Choroid plexus epithelial cell (primary cell): ENCODE results near the gene TMEM8B.

ENCODE experiments used
- DNase-seq: peaks from one replicate; pipeline ENCODE4 v3.0.0-alpha.2; 2010; ENCODE audit warnings: low read depth
- H3K4me3 ChIP-seq: 2 replicates; pipeline ENCODE4 v1.5.1; 2011; ENCODE audit warnings: low read depth, mild to moderate bottlenecking, control low read depth, low read length, moderate library complexity
- TF ChIP-seq, protein P1 (sequence below): conservative IDR thresholded peaks from 2 replicates; pipeline ENCODE4 v1.5.1; 2011; ENCODE audit warnings: low read depth, mild to moderate bottlenecking, control low read depth, inconsistent platforms, low read length, moderate library complexity

TMEM8B gene

DNA sequence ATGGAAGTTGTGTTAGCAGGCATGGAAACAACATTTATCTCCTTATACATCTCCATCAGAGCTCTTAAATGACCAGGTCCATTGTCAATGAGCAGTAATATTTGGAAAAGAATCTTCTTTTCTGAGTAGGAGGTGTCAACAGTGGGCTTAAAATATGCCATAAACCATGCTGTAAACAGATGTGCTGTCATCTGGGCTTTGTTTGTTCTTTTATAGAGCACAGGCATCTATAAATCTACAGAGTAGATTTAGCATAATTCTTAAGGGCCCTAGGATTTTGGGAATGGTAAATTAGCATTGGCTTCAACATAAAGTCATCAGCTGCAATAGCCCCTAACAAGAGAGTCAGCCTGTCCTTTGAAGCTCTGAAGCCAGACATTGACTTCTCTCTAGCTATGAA, 69.3 kb downstream of the TMEM8B start:
- no peak overlapping the region for H3K4me3 ChIP-seq
- TF ChIP-seq, protein P1, sequence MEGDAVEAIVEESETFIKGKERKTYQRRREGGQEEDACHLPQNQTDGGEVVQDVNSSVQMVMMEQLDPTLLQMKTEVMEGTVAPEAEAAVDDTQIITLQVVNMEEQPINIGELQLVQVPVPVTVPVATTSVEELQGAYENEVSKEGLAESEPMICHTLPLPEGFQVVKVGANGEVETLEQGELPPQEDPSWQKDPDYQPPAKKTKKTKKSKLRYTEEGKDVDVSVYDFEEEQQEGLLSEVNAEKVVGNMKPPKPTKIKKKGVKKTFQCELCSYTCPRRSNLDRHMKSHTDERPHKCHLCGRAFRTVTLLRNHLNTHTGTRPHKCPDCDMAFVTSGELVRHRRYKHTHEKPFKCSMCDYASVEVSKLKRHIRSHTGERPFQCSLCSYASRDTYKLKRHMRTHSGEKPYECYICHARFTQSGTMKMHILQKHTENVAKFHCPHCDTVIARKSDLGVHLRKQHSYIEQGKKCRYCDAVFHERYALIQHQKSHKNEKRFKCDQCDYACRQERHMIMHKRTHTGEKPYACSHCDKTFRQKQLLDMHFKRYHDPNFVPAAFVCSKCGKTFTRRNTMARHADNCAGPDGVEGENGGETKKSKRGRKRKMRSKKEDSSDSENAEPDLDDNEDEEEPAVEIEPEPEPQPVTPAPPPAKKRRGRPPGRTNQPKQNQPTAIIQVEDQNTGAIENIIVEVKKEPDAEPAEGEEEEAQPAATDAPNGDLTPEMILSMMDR = no peak
- no peak for DNase-seq

GRCh38 chr9:35899021-35899420, 70.0 kb downstream of the TMEM8B start:
- H3K4me3 ChIP-seq = no peak overlapping the region
- no peak for DNase-seq
- TF ChIP-seq, protein P1 = no peak

- H3K4me3 ChIP-seq = no peak overlapping the region
- DNase-seq = peak; percentile 79
- TF ChIP-seq, protein P1 = peak; percentile 59
These were observed 74.0 kb downstream of the TMEM8B start for GRCh38 chr9:35903049-35903448.

GRCh38 chr9:35904338-35904737, 75.3 kb downstream of the TMEM8B start:
- no peak overlapping the region for H3K4me3 ChIP-seq
- DNase-seq = no peak
- TF ChIP-seq, protein P1 = no peak

DNA sequence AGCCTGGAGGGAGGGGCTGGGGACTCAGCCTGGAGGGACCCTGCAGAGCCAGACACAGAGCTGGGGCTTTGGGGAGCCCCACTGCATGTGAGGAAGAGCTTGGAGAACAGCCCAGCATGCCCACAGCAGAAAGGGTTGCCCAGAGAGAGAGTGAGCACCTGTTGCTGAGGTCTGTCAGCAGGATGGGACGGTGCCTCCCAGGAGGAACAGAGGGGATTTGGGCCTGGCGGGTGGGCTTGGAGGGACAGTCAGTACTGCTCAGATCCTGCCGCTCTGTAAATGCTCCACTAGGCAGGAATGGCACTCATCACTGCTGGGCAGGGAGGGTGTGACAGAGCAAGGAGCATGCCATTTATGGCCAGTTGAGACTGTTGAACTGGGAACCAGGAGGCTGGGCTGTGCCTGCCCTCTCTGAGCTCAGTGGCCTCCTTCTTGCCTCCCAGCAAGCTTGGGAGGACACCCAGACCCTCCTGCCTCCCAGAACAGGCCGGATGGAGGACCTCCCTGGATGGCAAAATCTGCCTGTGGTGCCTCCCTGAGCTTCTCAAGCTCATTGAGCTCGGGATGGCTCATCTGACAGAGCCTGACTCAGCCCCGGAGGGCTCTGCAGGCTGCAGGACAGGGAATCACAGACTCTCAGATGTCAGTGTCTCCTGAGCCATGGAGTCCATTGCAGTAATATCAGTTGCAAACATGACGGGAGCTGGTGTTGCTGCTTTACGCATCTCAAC, 76.2 kb downstream of the TMEM8B start:
- H3K4me3 ChIP-seq = no peak overlapping the region
- TF ChIP-seq, protein P1 = no peak
- DNase-seq = no peak

DNA sequence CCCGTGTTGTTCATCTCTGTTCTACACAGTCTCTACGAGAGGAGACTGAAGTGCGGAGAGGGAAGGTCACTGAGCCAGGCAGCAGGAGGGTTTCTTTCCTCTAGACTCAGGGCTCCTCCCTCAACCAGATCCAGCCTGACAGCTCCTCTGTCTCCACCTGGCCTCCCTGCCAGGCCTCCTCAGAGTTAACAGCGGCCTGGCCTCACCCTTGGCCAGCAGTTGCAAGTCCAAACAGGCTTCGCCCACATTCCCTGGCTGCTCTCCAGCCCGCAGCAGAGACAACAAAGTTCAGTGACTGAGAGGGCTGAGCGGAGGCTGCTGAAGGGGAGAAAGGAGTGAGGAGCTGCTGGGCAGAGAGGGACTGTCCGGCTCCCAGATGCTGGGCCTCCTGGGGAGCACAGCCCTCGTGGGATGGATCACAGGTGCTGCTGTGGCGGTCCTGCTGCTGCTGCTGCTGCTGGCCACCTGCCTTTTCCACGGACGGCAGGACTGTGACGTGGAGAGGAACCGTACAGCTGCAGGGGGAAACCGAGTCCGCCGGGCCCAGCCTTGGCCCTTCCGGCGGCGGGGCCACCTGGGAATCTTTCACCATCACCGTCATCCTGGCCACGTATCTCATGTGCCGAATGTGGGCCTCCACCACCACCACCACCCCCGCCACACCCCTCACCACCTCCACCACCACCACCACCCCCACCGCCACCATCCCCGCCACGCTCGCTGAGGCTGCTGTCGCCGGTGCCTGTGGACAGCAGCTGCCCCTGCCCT, 77.1 kb downstream of the TMEM8B start, which contains the start of gene HRCT1:
HRCT1 (plus strand) TSS at position 291 of the 768 bp plus-strand sequence; CDS start at position 377, 86 bp downstream.
- TF ChIP-seq, protein P1 = no peak
- DNase-seq = peak; percentile 97
- H3K4me3 ChIP-seq = no peak within 1 kb of the TSS
